ENCODE results near the gene COX19. TPM values are rescaled to one million over a fixed set of nuclear protein-coding genes. Genes with fewer than 3 reads are reported as not detected.

The COX19 gene
- total RNA-seq, 1 experiment from 2014 or later: 14.4 TPM

GRCh38 chr7:978416-979091 is 3.2 kb upstream of the COX19 start:
- TF ChIP-seq, protein P1, sequence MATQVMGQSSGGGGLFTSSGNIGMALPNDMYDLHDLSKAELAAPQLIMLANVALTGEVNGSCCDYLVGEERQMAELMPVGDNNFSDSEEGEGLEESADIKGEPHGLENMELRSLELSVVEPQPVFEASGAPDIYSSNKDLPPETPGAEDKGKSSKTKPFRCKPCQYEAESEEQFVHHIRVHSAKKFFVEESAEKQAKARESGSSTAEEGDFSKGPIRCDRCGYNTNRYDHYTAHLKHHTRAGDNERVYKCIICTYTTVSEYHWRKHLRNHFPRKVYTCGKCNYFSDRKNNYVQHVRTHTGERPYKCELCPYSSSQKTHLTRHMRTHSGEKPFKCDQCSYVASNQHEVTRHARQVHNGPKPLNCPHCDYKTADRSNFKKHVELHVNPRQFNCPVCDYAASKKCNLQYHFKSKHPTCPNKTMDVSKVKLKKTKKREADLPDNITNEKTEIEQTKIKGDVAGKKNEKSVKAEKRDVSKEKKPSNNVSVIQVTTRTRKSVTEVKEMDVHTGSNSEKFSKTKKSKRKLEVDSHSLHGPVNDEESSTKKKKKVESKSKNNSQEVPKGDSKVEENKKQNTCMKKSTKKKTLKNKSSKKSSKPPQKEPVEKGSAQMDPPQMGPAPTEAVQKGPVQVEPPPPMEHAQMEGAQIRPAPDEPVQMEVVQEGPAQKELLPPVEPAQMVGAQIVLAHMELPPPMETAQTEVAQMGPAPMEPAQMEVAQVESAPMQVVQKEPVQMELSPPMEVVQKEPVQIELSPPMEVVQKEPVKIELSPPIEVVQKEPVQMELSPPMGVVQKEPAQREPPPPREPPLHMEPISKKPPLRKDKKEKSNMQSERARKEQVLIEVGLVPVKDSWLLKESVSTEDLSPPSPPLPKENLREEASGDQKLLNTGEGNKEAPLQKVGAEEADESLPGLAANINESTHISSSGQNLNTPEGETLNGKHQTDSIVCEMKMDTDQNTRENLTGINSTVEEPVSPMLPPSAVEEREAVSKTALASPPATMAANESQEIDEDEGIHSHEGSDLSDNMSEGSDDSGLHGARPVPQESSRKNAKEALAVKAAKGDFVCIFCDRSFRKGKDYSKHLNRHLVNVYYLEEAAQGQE (IDR thresholded peaks at IDR 0.05; ENCODE audit: insufficient read depth in 1 of 2, low read depth in 2 of 2, low read length in 1 of 2): no peak
- TF ChIP-seq CTCF (IDR thresholded peaks at IDR 0.05): no peak
- no peak for TF ChIP-seq POLR2AphosphoS5 (IDR thresholded peaks at IDR 0.05; ENCODE audit: low read depth, low read length)
- no peak for TF ChIP-seq TCF7L2 (IDR thresholded peaks at IDR 0.05; ENCODE audit: low read depth, low read length)
- no peaks in the 10 kb centered on the region for H3K36me3 ChIP-seq (ENCODE audit: control insufficient read depth, insufficient read depth, low read length)
- H3K27me3 ChIP-seq (ENCODE audit: control insufficient read depth, insufficient read depth, low read length): no peaks in the 10 kb centered on the region
- H3K27ac ChIP-seq (ENCODE audit: low read length): no peak overlapping the region
- ChIA-PET CTCF (no interaction called here), POLR2A (no interaction called here)
- no peak overlapping the region for H3K4me3 ChIP-seq (ENCODE audit: low read depth in 2 of 2, low read length in 2 of 2)
- H3K4me1 ChIP-seq (ENCODE audit: control insufficient read depth, insufficient read depth, low read length): peaks cover 16% of the 10 kb centered on the region
- H3K9me3 ChIP-seq (ENCODE audit: control insufficient read depth, insufficient read depth, low read depth, low read length): no peaks in the 10 kb centered on the region
- intact Hi-C loops (cut with micrococcal nuclease; ENCODE audit: unreplicated experiment): no loop called here
- no TSS peak for BruUV-seq (replicated peaks)
- ATAC-seq: no peak
- no peak for DNase-seq (ENCODE audit: low read depth, low spot score)
- in situ Hi-C loops (cut with HindIII; ENCODE audit: low pct_unique_long_range_greater_than_20kb, low sequenced_read_pairs): no loop called here

DNA sequence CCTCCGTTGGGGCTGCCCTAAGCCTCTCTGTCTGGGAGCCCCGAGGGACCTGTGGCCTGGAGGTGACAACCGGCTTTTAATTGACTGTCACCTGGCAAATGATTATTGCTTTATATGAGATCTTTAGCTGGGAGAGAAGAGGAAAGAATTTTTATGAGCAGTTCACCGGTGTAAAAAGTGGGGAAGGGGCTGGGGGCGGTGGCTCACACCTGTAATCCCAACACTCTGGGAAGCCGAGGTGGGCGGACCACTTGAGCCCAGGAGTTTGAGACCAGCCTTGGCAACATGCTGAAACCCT is 2.6 kb upstream of the COX19 start:
- BruUV-seq (replicated peaks): no TSS peak

More for the DNA sequence above, 2.6 kb upstream of the COX19 start:
- intact Hi-C loops (cut with micrococcal nuclease; ENCODE audit: unreplicated experiment) (no loop called here), in situ Hi-C loops (cut with HindIII; ENCODE audit: low pct_unique_long_range_greater_than_20kb, low sequenced_read_pairs) (no loop called here)
- H3K27me3 ChIP-seq (ENCODE audit: control insufficient read depth, insufficient read depth, low read length): no peaks in the 10 kb centered on the region
- no peak overlapping the region for H3K4me3 ChIP-seq (ENCODE audit: low read depth in 2 of 2, low read length in 2 of 2)
- no peaks in the 10 kb centered on the region for H3K9me3 ChIP-seq (ENCODE audit: control insufficient read depth, insufficient read depth, low read depth, low read length)
- H3K27ac ChIP-seq (ENCODE audit: low read length): peak overlapping the region; percentile 14; the same call in 1 of the 2 replicates
- DNase-seq (ENCODE audit: low read depth, low spot score) (no peak), ATAC-seq (no peak)
- H3K36me3 ChIP-seq (ENCODE audit: control insufficient read depth, insufficient read depth, low read length): peaks cover 2% of the 10 kb centered on the region
- ChIA-PET CTCF (no interaction called here), POLR2A (no interaction called here)
- TF ChIP-seq SIN3A (IDR thresholded peaks at IDR 0.05; ENCODE audit: borderline replicate concordance, insufficient read depth, low read depth, low read length) (no peak), POLR2AphosphoS5 (IDR thresholded peaks at IDR 0.05; ENCODE audit: low read depth, low read length) (no peak), CTCF (IDR thresholded peaks at IDR 0.05) (no peak), TCF7L2 (IDR thresholded peaks at IDR 0.05; ENCODE audit: low read depth, low read length) (no peak)
- TF ChIP-seq, protein P1 (IDR thresholded peaks at IDR 0.05; ENCODE audit: insufficient read depth in 1 of 2, low read depth in 2 of 2, low read length in 1 of 2): no peak
- H3K4me1 ChIP-seq (ENCODE audit: control insufficient read depth, insufficient read depth, low read length): peaks cover 16% of the 10 kb centered on the region

All from Panc1 (cell line).